WTC11 (cell line): ENCODE data around the gene ABR.

Experiments
- ATF2 ChIP-seq: sonication (generic); formaldehyde crosslinking; IDR thresholded peaks from 2 replicates; pipeline ENCODE4 v1.8.1; 2022; ENCODE audit warnings: low read depth, missing genetic modification reagents, borderline replicate concordance
- NFYB ChIP-seq: sonication (generic); formaldehyde crosslinking; conservative IDR thresholded peaks from 2 replicates; pipeline ENCODE4 v1.8.0; 2022; ENCODE audit warnings: low read depth, missing genetic modification reagents
- TF ChIP-seq, protein P1 (sequence below): fragments of 200-600 bp; IDR thresholded peaks from 2 replicates; pipeline ENCODE4 v1.8.0; 2022; ENCODE audit warnings: antibody characterized with exemption

GRCh38 chr17:1071103-1071825 is 108.5 kb downstream of the ABR start:
- TF ChIP-seq, protein P1, sequence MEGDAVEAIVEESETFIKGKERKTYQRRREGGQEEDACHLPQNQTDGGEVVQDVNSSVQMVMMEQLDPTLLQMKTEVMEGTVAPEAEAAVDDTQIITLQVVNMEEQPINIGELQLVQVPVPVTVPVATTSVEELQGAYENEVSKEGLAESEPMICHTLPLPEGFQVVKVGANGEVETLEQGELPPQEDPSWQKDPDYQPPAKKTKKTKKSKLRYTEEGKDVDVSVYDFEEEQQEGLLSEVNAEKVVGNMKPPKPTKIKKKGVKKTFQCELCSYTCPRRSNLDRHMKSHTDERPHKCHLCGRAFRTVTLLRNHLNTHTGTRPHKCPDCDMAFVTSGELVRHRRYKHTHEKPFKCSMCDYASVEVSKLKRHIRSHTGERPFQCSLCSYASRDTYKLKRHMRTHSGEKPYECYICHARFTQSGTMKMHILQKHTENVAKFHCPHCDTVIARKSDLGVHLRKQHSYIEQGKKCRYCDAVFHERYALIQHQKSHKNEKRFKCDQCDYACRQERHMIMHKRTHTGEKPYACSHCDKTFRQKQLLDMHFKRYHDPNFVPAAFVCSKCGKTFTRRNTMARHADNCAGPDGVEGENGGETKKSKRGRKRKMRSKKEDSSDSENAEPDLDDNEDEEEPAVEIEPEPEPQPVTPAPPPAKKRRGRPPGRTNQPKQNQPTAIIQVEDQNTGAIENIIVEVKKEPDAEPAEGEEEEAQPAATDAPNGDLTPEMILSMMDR: no peak
- TF ChIP-seq ATF2 (CRISPR knock-in tag) (no peak), NFYB (no peak)
